NCI-H345 treated with DMSO at 0.1 percent for 48 hours (cell line): Measurements from ENCODE around the gene ZFP69B.
"Not testable (repeated sequence)": the region's sequence is repeated elsewhere in the genome, so short reads cannot be mapped to it uniquely, and the experiment has no call there.

Source experiments
- DNase-seq: peaks from one replicate; lab custom pipeline; 2025; ENCODE audit not compliant: unreplicated experiment; lab: John Stamatoyannopoulos, UW

Gene ZFP69B

DNA sequence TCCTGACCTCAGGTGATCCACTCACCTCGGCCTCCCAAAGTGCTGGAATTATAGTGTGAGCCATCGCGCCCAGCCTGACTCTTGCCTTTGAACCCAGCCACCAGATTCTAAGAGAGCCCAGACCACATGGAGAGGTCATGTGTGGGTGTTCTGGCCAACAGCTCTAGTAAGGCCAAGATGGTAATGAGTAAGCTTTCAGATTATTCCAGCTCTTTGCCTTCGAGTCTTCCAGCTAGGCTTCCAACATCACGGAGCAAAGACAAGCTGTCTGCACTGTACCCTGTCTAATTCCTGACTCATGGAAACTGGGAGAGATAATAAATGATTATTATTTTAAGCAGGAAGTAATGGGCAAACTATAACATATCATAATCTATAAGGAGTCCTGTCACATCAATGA, 14.8 kb upstream of the ZFP69B start:
- no peak for DNase-seq

DNA sequence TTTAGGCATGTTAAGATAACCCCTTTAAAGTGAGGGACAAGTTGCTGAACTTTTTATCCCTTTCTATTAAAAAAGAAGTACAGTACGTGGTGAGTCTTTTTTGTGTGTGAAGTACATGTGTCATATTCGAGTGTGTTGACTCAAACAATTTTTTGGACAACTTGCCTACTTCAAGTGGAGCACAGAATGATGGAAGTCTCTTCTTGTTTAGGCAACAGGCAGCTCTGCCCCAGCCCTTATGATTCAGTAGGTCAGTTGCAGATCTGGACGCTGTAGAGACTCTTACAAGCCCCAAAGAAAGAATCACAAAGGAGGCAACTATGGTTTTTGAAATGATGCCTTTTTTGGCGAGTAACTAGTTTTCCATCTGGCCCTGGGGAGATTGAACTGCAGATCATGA, 14.4 kb upstream of the ZFP69B start:
- DNase-seq = no peak

DNA sequence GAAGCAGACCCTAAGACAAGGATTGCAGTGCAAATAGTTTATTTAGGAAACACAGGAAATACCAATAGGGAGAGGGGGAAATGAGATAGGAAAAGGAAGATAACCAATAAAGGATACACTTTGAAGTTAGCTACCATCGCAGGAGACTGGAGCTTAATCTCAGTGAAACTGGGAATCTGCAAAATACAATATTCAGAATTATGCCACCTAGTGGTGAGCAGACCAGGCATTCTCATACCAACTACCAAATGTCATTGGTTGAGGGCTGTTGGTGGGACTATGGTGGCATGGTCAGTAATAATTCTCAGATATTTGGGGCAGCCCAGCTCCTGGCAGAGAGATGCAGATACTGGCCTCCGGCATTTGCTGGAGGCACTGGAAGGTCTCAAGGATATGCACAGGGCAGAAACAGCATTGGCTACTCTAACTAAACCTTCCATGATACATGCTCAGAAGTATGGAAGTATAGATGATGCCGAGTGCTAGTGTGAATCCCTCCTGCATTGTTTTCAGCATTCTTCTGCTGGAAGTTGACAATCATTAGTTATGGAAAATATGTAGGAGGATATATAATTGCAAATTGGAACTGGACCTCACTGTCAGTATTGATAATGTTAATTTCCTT, 11.8 kb upstream of the ZFP69B start:
- DNase-seq = no peak

DNA sequence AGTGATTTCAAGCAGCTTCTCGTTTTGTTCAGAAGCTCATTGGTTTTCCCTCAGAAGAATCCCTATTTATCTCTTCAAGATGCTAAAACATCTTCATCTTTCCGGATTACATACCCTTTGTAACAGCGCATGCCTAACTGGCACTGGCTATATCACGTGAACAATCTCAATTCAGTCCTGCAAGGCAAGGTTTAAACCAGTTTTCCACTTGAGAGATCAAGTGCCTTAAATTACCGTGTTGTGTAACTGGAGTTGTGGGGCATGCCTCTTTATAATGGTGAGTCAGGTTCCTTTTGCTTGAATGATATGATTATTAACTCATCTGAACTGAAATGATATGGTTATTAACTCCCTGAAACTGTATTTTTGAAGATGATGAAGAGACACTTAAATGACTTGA, 11.0 kb upstream of the ZFP69B start:
- DNase-seq = no peak

DNA sequence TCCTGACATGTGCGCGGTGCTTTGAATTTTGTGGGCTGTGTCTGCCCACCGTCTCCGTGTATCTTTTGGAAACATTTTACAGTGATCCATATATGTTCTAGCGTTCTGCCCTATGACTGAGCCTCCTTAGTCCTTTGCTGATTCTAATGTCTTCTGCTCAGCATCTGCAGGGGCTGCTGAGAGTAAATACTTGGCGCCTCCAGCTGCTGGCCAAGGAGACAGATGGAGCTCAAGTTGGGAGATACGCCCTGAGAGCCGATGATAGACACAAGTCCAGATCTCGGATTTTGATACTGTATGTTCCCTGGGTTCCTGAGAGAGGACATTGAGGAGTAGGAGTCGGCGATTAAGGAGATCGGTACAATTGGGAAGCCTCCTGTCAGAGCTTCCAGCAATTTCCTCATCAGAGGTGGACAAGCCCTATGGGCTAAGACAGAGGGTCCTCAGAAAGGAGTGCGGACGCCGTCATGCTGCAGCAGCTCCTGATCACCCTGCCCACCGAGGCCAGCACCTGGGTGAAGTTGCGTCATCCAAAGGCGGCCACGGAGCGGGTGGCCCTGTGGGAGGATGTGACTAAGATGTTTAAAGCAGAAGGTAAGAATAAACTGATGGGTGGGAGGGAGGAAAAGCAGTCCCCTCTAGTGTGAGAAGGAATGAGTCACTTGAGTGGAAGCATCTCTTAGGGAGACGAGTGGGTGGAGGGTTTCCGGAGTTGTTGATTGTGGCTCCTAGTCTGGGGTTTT, 390 bp downstream of the ZFP69B start:
- DNase-seq = no peak

GRCh38 chr1:40451238-40451585, 936 bp downstream of the ZFP69B start:
- DNase-seq = no peak

GRCh38 chr1:40454873-40455272, 4.6 kb downstream of the ZFP69B start:
- DNase-seq = no peak

DNA sequence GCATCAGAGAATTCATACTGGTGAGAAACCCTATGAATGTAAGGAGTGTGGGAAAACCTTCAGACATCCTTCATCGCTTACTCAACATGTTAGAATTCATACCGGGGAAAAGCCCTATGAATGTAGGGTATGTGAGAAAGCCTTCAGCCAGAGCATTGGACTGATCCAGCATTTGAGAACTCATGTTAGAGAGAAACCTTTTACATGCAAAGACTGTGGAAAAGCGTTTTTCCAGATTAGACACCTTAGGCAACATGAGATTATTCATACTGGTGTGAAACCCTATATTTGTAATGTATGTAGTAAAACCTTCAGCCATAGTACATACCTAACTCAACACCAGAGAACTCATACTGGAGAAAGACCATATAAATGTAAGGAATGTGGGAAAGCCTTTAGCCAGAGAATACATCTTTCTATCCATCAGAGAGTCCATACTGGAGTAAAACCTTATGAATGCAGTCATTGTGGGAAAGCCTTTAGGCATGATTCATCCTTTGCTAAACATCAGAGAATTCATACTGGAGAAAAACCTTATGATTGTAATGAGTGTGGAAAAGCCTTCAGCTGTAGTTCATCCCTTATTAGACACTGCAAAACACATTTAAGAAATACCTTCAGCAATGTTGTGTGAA, 12.8 kb downstream of the ZFP69B start:
- DNase-seq = no peak

DNA sequence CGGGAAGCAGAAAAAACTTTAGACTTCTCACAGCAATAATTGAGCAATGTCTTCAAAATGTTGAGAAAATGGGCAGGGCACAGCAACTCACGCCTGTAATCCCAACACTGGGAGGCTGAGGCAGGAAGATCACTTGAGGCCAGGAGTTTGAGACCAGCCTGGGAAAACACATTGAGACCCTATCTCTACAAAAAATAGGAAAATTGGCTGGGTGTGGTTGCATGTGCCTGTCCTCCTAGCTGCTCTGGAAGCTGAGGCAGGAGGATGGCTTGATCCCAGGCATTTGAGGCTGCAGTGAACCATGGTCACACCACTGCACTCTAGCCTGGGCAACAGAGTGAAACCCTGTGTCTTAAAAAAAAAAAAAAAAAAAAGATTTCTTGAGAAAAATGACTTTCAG, 19.1 kb downstream of the ZFP69B start:
- no peak for DNase-seq

DNA sequence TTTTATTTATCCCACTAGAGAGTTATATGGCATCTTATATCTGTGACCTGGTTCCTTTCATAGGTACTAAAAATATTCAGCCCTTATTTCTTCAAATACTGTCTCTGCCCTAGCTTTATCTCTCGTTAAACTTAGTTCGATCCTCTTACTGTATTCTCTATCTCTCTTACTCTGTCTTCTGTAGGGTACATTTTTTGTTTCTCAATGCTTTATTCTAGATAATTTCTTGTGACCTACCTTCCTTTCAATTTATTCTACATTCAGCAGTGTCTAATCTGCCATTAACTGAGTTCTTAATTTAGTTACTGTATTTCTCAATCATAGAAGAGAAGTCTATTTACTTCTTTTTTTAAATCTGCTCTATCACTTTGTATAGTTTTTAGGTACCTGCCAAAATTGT, 25.0 kb downstream of the ZFP69B start:
- DNase-seq = no peak

GRCh38 chr1:40476924-40477677, 26.8 kb downstream of the ZFP69B start, which contains the start of gene ZFP69:
TSS of gene ZFP69 (plus strand) at chr1:40477290. CDS start at chr1:40479362, 2,072 bp downstream.
- DNase-seq = peak; percentile 56

DNA sequence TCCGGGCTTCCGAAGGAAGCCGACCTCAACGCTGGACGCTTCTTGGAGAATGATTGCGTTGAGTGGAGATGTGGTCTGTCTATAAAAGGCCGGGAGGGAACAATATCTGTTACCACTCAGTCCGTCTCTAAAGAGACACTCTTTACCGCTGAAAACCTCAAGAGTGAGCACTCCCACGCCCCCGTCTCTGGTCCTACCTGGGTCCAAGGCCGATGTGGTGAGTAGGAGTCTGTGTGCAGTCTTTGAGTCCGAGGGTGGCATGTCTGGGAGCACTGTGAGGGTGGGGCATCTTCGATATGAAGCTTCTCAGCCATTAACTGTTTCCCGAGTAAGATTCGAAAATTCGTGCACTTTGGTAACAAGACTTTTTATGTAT, 27.4 kb downstream of the ZFP69B start:
- peak; percentile 23 for DNase-seq

- DNase-seq = no peak
Observed at GRCh38 chr1:40478276-40478675, 28.0 kb downstream of the ZFP69B start.

DNA sequence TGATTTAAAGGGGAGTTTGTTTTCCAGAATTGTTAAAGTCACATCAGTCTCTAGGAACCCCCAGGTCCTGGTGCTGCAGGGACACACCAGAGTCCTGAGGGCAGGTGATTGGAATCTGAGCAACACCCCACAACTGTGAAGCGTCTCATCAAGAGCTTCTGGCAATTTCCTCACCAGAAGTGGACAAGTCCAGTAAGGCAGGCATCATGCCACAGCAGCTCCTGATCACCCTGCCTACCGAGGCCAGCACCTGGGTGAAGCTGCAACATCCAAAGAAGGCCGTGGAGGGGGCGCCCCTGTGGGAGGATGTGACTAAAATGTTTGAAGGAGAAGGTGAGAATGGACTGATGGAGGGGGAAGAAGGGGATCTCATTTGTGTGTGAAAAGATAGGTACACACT, 28.9 kb downstream of the ZFP69B start:
- DNase-seq = no peak

GRCh38 chr1:40495315-40495903, 45.1 kb downstream of the ZFP69B start:
- no peak for DNase-seq

DNA sequence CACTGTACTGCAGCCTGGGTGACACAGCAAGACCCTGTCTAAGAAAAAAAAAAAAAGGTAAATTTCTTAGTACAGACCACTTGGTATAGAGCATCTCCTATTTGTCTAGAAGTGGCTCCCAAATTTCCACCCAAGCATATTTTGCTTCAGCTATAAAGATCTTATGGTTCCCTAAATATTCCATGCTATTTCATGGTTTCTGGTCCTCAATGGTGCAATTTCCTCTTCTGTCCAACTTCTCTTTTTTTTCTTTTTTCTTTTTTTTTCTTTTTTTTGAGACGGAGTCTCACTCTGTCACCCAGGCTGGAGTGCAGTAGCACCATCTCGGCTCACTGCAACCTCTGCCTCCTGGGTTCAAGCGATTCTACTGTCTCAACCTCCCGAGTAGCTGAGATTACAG, 52.4 kb downstream of the ZFP69B start:
- not testable (repeated sequence) for DNase-seq

DNA sequence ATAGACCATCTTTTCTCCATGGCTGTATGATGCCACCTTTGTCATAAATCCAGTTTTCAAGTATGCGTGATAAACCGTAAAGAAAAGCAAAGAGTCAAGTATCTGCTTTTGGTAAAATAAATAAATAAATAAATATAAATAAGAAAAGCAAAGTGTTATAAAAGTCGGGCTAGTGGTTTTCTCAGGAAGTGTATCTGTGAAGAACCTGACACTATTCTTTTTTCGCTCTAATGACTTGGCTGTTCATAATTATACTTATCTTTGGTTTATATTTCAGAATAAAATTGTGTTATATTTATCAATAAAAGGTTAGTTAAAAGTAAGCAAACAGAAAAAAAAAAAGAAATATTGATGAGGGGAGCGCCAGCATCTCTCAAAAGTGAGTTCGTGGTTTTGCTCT, 57.7 kb downstream of the ZFP69B start:
- no peak for DNase-seq

GRCh38 chr1:40508375-40509341, 58.4 kb downstream of the ZFP69B start, which contains the start of gene EXO5:
TSS of gene EXO5 (plus strand) at chr1:40508767. CDS start at chr1:40514545, 5,778 bp downstream.
- DNase-seq = peak; percentile 62
